ENCODE results near the gene PAX6.

- TF ChIP-seq CTCF (conservative IDR thresholded peaks at IDR 0.05 in 1 of 2, IDR thresholded peaks at IDR 0.05 in 1 of 2; ENCODE audit: extremely low read depth in 1 of 2, insufficient read depth in 1 of 2, low read depth in 1 of 2, low read length in 2 of 2) (no peak), EZH2 (IDR thresholded peaks at IDR 0.05; ENCODE audit: borderline replicate concordance, low read length) (no peak)
These were observed 49.3 kb upstream of the PAX6 start for GRCh38 chr11:31860391-31860790.

Data from mammary epithelial cell (primary cell).